ACHN (cell line): ENCODE results near the gene TBL3.
A peak's percentile ranks its signal among the peaks of the same experiment; 100 is the strongest.
"Not testable (repeated sequence)": the region's sequence is repeated elsewhere in the genome, so short reads cannot be mapped to it uniquely, and the experiment has no call there.

Source experiments
- DNase-seq: peaks from one replicate; pipeline ENCODE4 v3.0.0-alpha.2; 2015
- in situ Hi-C: cut with HindIII; loops from 2 replicates; pipeline ENCODE4 v1.10.0; 2017; ENCODE audit warnings: low sequenced_read_pairs, low pct_ligation_motif_present, low pct_unique_long_range_greater_than_20kb

Gene TBL3

DNA sequence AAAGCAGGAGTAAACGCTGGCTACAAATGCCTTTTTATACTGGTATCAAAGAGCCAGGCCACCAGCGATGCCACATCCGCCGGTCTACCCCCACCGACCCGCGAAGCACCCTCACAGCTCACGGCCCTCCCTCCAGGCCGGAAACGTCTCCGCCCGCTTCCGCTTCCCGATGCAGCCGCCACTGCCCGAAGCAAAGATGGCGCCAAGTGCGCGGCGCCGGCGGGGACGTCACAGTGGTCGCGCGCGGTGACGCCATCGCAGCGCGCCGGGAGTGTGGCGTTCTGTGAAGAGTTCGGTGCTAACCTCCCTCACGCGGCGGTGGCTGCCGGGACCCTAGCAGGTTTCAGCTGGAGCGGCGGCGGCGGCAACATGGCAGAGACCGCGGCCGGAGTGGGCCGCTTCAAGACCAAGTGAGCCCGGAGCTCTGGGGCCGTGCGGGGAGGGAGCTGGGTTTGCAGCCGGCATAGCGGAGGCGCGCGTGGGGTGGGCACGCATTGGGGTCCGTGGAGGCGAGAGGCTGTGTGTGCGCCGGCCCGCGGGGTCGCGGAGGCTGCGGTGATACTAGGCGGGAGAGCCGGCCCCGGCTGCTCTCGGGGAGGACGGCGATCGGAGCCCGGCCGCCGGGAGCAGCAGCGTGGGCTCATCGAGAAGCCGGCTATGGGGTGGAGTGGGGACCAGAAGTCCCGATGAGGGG lies at the start of gene TBL3:
Gene TBL3 (plus strand): TSS at position 258 of the 694 bp plus-strand sequence. CDS start 112 bp downstream, at position 370.
- peak; percentile 99 for DNase-seq
- in situ Hi-C loops: no loop called here

- in situ Hi-C loops: no loop called here
- no peak for DNase-seq
Measured at GRCh38 chr16:1922357-1922756, 49.5 kb upstream of the TBL3 start.

GRCh38 chr16:1923299-1924034 lies 48.4 kb upstream of the TBL3 start:
- in situ Hi-C loops: no loop called here
- DNase-seq: no peak

DNA sequence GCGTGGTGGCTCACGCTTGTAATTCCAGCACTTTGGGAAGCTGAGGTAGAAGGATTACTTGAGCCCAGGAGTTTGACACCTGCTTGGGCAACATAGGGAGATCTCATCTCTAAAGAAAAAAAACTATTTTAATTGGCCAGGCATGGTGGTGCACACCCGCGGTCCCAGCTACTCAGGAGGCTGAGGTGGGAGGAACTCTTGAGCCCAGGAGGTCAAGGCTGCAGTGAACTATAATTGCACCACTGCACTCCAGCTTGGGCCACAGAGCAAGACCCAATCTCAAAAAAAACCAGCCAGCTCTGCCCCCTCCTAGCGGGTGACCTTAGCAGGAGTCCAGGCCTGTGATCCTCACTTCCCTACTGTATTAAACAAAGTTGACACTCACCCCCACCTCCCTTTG lies 47.8 kb upstream of the TBL3 start:
- DNase-seq: no peak
- in situ Hi-C loops: no loop called here

GRCh38 chr16:1926271-1926670 lies 45.6 kb upstream of the TBL3 start:
- no peak for DNase-seq

GRCh38 chr16:1929105-1929504 lies 42.7 kb upstream of the TBL3 start:
- peak; percentile 72 for DNase-seq
- in situ Hi-C loops: no loop called here

More at GRCh38 chr16:1926271-1926670, 45.6 kb upstream of the TBL3 start:
- in situ Hi-C loops: no loop called here

DNA sequence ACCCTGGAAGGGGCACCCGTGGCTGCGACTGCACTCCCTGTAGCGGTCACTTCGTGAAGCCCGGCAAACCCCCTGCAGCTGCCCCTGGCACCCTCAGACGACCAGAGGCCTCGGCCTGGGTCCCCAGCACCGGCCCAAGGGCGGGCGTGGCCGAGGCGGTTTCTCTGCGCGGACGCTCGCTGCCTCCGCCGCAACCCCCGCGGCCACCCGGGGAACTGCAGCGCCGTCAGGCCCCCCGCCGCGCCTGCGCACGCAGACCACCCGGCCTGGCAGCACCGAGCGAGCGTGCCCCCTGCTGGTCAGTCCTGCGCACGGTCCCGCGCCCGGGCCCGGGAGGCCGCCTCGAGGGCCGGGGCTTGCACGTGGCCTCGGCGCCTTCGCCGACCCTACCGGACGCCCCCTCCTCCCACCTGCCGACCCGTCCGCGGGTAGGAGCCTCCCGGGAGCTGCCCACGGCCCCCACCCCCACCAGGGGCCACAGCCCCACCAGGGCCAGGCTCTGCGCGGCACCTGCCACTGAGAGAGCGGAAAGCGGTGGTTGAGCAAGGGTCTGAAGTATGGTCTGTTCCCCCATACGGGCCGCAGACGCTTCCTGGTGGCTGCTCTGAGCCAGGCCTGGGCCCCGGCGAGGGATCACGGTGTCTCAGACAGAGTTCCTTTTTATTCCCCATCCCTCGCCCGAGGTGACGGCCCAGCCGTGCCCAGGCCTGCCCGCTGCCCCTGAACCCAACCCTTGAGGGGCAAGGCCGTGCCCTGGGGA lies 42.1 kb upstream of the TBL3 start:
- DNase-seq: peak; percentile 89
- in situ Hi-C loops: no loop called here

DNA sequence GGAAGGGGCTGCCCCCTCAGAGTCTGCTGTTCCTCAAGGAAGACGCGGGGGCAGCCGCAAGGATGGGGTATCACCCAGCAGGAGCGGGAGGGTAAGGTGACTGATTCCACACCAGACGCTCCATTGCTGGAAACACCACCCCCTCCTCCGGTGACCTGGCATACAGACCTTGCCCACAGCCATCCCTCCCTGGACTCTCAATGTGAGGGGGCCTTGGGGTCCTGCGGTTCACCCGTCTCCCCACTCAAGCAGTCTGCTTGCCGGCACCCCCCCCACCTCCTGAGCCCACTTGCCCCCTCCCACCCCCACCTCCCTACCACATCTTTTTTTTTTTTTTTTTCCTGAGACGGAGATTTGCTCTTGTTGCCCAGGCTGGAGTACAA lies 41.5 kb upstream of the TBL3 start:
- in situ Hi-C loops: no loop called here
- DNase-seq: no peak

DNA sequence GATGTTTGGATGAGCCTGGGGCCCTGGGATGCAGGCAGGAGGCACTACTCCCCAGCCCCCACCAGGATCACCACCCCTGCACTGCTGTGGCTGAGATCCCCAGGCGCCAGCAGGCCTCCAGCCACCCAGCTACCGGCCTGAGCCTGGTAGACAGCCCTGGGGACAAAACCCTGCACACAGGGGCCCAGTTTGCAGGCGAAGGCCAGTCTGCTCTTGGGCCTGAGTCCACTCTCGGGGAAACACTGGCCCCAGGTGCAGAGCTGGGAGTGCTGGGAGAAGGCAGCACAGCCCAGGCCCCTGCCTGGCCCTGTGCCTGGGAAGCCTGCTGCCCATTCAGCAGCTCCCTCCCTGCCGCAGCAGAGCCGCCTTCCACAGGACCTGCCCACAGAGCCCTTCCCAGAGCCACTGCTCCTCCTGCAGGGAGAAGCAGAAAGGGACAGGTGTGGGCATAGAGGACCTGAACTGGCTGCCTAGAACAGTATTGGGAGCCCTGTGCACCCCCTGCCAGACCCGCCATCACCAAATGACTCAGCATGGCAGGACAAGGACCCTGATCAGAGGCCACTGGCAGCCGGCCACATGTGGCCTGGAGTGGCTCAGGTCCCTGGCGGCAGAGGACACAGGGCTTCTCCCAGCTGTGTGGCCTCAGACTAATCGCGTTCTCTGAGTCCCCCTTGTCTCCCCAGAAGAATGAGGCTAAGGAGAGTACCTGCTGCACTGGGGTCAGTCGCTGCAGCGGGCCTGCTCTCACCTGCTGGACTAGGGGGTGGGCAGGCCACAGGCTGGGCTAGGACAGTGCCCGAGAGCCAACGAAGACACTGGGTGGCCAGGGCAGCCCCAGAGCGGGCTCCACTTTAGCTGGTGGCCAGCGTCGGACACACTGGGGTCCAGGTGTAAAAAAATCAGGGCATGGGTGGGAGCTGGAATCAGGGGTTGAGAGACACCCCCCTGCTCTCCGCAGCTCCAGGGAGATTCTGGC lies 39.5 kb upstream of the TBL3 start:
- in situ Hi-C loops: no loop called here
- peak; percentile 71 for DNase-seq

DNA sequence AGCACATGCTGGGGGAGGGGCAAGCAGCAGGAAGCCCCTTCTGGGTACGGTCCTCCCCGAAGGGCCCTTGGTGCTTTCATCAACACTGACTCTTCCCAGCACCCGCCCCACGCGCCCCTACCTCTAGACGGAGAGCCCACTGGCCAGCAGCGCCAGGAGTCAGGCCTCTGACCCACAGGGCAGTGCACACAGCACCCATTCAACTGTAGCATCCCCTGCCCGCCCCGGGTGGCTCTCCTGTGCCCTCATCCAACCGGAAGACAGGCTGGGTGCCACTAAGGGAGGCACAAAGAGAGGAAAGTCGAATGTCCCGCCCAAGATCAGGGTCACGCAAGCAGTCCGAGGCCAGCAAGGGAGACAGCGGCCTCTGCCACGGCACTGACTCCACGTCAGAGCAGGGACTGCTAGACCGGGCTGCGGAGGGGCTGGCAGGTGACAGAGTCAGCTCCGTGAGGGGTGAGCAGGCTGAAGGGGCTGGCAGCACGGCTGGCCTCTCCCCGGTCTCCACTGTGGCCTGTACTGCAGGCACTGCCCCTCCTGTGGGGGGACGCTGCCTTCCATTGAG lies 38.7 kb upstream of the TBL3 start:
- in situ Hi-C loops: no loop called here
- no peak for DNase-seq

DNA sequence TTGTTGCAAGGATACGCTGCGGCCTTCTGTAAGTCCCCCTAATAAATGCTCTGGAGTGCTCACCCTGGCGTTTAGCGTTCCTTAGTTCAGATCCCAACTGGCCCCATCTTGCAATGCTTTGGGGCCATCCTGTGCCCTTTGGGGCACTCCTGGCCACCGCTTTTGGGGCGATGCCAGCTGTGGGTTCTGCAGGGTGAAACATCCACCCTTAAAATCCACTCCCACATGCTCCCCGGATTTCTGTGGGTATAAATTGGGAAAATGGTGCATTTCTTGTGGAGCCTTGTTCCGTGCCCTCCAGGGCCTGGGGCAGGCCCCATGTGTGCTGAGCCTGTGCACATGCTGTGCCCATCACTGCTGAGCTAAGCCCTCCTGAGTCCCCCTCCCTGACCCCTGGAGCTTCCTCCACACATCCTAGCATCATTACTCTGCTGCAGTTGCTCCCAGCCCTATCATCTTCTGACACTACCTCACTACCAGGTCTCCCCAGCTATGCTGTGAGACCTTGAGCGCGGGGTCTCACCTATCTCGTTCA lies 34.8 kb upstream of the TBL3 start:
- DNase-seq: no peak
- in situ Hi-C loops: no loop called here

GRCh38 chr16:1938316-1938715 lies 33.5 kb upstream of the TBL3 start:
- in situ Hi-C loops: no loop called here
- no peak for DNase-seq

- in situ Hi-C loops: no loop called here
- DNase-seq: no peak
Measured at GRCh38 chr16:1938910-1939309, 32.9 kb upstream of the TBL3 start.

DNA sequence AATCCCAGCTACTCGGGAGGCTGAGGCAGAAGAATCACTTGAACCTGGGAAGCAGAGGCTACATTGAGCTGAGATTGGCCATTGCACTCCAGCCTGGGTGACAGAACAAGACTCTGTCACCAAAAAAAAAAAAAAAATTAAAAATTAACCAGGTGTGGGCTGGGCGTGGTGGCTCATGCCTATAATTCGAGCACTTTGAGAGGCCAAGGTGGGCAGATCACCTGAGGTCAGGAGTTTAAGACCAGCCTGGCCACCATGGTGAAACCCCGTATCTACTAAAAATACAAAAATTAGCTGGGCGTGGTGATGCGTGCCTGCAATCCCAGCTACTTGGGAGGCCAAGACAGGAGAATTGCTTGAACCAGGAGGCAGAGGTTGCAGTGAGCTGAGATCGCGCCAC lies 32.0 kb upstream of the TBL3 start:
- DNase-seq, in situ Hi-C loops: not testable (repeated sequence)

DNA sequence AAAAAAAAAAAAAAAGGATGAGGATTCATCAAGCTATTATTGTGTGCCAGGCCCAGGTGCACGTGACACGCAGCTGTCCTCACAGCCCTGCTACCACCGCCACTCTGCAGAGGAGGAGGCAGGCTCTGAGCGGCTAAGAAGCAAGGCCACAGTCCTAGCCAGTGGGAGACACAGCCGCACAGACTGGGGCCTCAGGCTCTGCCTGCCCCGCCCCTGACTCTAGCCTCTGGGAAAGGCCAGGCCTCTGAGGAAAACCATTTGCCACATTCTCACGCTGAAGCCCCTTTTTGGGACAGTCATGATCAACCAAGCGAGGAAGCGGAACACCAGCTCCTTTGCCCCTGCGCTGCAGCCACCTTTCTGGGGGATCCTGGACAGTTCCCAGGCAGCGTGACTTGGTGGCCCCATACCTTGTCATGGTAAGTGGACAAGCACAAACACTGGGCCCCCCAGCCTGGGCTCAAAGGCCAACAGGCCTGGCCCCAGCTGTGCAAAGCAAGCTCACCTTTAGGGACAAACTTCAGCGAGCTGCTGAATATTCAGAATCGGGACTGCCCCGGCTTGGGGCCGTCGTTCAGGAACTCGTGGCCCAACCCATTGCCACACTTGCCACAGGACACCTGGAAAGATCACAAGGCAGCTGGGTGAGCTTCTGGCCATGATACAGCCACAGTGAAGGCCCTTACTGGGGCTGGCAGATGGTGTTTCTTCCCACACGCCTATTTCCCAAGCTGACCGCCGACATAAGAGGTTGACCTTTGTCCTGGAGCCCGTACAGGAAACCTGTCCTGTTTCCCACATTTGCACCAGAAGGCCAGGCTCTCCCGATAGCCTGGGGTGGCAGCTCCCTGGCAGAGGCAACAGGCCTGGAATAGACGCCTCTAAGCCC lies 31.3 kb upstream of the TBL3 start:
- in situ Hi-C loops: no loop called here
- DNase-seq: no peak

- DNase-seq: no peak
Measured at GRCh38 chr16:1941162-1942046, 30.4 kb upstream of the TBL3 start.

More at GRCh38 chr16:1941162-1942046, 30.4 kb upstream of the TBL3 start:
- in situ Hi-C loops: no loop called here
